Activated T-helper 2 cell treated with anti-CD3 and anti-CD28 coated beads, Interferon-gamma antibody, Interleukin-2, Interleukin-4, amounts not matched to agents 10 μg/mL and 5 μg/mL and 100 μg/mL, durations not matched to agents 14 hours and 24 hours and 36 hours (primary cell): ENCODE results near the gene ANTXR2. TPM values are rescaled to one million over a fixed set of nuclear protein-coding genes. Genes with fewer than 3 reads are reported as not detected.

Source experiments
- DNase-seq: peaks from one replicate; pipeline ENCODE4 v3.0.0; 2021; ENCODE audit warnings: low spot score
- H3K27ac Mint-ChIP-seq: one replicate; pipeline ENCODE4 v1.8.0; 2021; ENCODE audit warnings: mixed read lengths
- H3K27me3 Mint-ChIP-seq: one replicate; pipeline ENCODE4 v1.8.0; 2021; ENCODE audit warnings: low read depth, mixed read lengths
- H3K36me3 Mint-ChIP-seq: one replicate; pipeline ENCODE4 v1.8.0; 2021; ENCODE audit warnings: low read depth, mixed read lengths
- H3K4me1 Mint-ChIP-seq: one replicate; pipeline ENCODE4 v1.8.0; 2021; ENCODE audit warnings: low read depth, mixed read lengths
- H3K4me3 Mint-ChIP-seq: one replicate; pipeline ENCODE4 v1.8.0; 2021; ENCODE audit warnings: low read depth, mild to moderate bottlenecking, moderate library complexity, mixed read lengths
- H3K9me3 Mint-ChIP-seq: one replicate; pipeline ENCODE4 v1.8.0; 2021; ENCODE audit warnings: mixed read lengths
- intact Hi-C: fragments of 100-400 bp; cut with micrococcal nuclease; formaldehyde crosslinking; loops from one replicate; pipeline ENCODE4 v1.15.1; 2023
- total RNA-seq: library from RNA; stranded (reverse); gene quantifications from 2 replicates; pipeline ENCODE4 v1.2.3, GENCODE V29; 2022

Gene ANTXR2
- total RNA-seq, 1 donor from 2014 or later, result 3.2 TPM

DNA sequence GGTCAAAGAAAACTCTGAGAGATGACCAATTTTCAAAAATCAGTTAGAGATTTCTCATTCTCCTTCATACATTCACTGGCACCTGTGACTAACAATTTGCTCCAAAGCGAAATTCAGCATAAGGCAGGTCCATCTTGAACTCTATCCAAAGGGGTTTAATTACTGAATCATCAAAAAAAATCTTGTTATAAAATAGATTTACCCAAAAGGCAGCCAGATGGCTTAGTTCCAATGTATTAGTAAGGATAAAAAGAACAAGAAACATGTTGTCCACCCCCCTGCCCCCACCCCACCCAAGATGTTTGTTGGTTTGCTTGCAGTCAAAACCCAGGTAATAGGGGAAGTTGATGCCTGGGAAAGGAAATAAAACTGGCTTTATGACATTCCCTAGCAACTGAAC, 200.3 kb downstream of the ANTXR2 start:
- H3K4me3 Mint-ChIP-seq, result no peak overlapping the region
- H3K4me1 Mint-ChIP-seq, result no peaks in the 10 kb centered on the region
- no peak for DNase-seq
- H3K36me3 Mint-ChIP-seq, result no peaks in the 10 kb centered on the region
- peaks cover 2% of the 10 kb centered on the region for H3K9me3 Mint-ChIP-seq
- intact Hi-C loops, result no loop called here
- peaks cover 1% of the 10 kb centered on the region for H3K27me3 Mint-ChIP-seq
- H3K27ac Mint-ChIP-seq, result no peak overlapping the region

DNA sequence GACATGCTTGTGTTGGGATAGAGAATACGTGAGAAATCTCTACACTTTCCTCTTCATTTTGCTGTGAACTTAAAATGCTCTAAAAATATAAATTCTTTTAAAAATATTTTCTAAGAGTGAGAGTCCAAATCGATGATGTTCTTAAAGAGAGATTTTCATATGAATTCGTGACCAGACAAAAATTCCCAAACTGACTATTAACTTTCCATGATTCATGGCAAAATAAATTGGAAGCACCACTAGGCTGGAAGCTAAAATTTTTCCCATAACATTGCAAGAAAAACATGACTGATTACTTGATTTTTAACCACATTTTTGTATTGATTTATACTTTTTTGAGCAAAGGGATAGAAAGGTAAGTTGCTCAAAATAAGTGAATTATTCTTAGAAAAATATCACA, 201.1 kb downstream of the ANTXR2 start:
- H3K27me3 Mint-ChIP-seq, result peaks cover 1% of the 10 kb centered on the region
- H3K4me3 Mint-ChIP-seq, result no peak overlapping the region
- no peaks in the 10 kb centered on the region for H3K36me3 Mint-ChIP-seq
- H3K4me1 Mint-ChIP-seq, result no peaks in the 10 kb centered on the region
- no peaks in the 10 kb centered on the region for H3K9me3 Mint-ChIP-seq
- no peak overlapping the region for H3K27ac Mint-ChIP-seq
- intact Hi-C loops, result no loop called here
- DNase-seq, result no peak

DNA sequence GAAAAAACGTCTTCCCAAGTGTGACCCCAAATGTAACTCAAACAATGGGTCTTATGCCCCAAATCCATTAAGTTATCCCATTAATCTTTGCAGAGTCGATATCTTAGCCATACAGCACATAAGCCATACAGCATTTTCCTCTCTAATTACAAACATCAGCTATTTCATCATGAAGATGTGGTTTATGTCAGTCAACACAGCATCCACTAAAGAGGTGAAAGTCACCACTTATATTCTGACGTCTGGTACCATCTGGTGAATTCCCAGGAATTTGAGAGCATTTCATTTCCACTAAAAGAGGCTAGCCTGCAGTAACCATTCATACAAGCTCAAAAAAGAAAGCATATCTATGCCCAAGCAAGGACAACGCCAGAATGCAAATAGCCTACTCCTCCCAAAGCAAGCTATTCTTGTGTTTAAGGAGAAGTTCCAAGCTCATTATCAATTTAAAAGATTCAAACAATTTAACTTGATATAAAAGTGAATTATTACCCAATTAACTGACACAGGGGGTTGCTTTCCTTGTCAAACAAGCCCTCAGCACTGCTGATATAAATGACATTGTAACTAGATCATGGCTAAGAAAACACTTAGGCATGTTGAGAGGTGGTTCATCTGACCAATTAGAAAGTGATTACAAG, 203.3 kb downstream of the ANTXR2 start:
- DNase-seq, result no peak
- no peak overlapping the region for H3K27ac Mint-ChIP-seq
- intact Hi-C loops, result no loop called here
- no peaks in the 10 kb centered on the region for H3K36me3 Mint-ChIP-seq
- no peaks in the 10 kb centered on the region for H3K9me3 Mint-ChIP-seq
- peaks cover 1% of the 10 kb centered on the region for H3K27me3 Mint-ChIP-seq
- no peaks in the 10 kb centered on the region for H3K4me1 Mint-ChIP-seq
- no peak overlapping the region for H3K4me3 Mint-ChIP-seq

DNA sequence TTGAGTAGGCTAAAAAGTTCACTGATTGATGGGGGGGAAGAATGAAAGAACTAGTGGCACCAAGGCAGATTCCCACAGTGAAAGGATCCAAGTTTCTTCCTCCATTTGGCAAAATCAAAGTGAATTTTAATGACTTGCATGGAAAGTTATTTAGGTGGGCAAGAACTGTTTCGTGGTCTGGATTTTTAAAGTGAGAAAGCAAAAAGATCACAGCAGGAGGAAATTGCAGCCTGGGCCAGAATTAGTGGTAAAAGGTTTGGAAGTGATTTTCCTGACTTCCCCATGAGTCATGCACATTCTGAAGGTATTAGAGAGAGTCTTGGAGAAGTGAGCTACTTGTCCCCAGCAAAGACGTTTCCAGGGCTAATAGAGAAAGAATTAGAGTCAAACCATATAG, 207.8 kb downstream of the ANTXR2 start:
- H3K4me1 Mint-ChIP-seq, result no peaks in the 10 kb centered on the region
- DNase-seq, result no peak
- H3K4me3 Mint-ChIP-seq, result no peak overlapping the region
- H3K27me3 Mint-ChIP-seq, result peaks cover 1% of the 10 kb centered on the region
- intact Hi-C loops, result no loop called here
- H3K36me3 Mint-ChIP-seq, result no peaks in the 10 kb centered on the region
- H3K9me3 Mint-ChIP-seq, result no peaks in the 10 kb centered on the region
- H3K27ac Mint-ChIP-seq, result no peak overlapping the region

DNA sequence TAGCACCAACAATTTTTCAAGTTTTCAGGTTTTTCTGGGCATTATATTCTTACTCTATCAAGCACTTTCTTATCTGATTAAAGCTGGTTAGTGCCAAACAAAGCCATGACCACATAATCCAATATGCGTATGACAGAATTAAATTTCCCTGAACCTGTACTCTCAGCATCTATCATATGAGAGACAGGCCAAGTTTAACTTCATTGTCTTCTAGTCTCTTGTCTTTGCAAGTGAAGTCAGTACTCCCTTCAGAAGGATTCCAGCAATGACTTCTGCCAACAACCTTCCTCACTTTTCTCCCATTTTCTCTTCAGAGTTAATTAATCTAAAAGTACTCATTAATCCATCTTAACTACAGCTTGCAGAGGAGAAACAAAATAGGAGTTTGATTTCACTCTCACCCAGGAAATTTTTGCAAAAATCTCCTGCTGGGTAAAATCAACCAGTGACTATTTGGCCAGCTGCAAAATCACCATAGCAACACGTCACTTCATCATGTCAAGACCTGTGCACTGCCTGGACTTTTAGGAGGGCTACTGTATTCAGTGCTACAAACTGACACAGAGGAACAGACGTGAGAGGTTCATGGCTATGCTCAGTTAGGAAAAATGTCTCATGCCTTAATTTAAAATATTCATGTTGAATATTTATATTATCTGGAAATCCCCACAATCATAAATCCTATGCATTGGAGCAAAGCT, 208.4 kb downstream of the ANTXR2 start:
- Mint-ChIP-seq H3K36me3 (no peaks in the 10 kb centered on the region), H3K4me3 (no peak overlapping the region), H3K4me1 (no peaks in the 10 kb centered on the region), H3K27ac (no peak overlapping the region), H3K9me3 (no peaks in the 10 kb centered on the region), H3K27me3 (peaks cover 1% of the 10 kb centered on the region)
- intact Hi-C loops, result no loop called here
- no peak for DNase-seq

DNA sequence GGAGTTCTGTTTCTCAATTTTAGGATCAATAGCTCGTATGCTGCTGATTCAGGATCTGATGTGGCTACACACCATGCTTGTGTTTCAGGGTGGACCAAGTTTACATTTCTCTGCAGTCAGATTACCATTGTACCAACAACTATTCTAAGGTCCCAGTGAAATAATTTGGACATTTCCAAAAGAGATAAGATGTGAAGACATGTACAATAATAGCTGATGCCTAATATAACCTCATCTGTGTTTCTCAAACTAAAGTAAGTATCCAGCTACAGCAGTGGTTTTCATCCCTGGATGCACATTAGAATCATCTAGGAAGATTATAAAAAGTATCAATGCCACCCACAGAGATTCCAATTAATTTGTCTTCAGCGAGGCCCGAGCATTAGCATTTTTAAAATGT, 209.7 kb downstream of the ANTXR2 start:
- no peak for DNase-seq
- H3K4me1 Mint-ChIP-seq, result no peaks in the 10 kb centered on the region
- H3K9me3 Mint-ChIP-seq, result no peaks in the 10 kb centered on the region
- intact Hi-C loops, result no loop called here
- no peaks in the 10 kb centered on the region for H3K36me3 Mint-ChIP-seq
- H3K4me3 Mint-ChIP-seq, result no peak overlapping the region
- H3K27me3 Mint-ChIP-seq, result no peaks in the 10 kb centered on the region
- no peak overlapping the region for H3K27ac Mint-ChIP-seq

DNA sequence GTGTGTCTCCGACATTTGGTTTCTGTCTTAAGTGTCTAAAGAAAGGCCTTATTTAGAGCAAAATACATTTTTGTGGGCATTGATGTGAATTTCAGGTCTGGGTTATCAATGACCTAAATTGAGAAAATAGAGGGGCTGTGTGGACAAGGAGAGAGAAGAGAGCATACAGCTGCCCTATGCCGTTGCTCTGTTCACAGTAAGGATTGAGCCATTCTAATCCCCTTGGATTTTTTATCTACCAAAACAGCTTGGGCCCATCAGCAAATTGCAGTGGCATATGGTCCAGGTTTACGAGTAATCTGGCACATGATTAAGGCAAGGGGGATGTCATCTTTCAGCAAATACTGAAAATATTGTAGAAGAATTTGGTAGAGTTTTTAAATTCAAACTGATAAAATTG, 210.2 kb downstream of the ANTXR2 start:
- intact Hi-C loops, result no loop called here
- no peak overlapping the region for H3K4me3 Mint-ChIP-seq
- H3K36me3 Mint-ChIP-seq, result no peaks in the 10 kb centered on the region
- no peaks in the 10 kb centered on the region for H3K4me1 Mint-ChIP-seq
- H3K9me3 Mint-ChIP-seq, result no peaks in the 10 kb centered on the region
- H3K27me3 Mint-ChIP-seq, result no peaks in the 10 kb centered on the region
- H3K27ac Mint-ChIP-seq, result no peak overlapping the region
- DNase-seq, result no peak

DNA sequence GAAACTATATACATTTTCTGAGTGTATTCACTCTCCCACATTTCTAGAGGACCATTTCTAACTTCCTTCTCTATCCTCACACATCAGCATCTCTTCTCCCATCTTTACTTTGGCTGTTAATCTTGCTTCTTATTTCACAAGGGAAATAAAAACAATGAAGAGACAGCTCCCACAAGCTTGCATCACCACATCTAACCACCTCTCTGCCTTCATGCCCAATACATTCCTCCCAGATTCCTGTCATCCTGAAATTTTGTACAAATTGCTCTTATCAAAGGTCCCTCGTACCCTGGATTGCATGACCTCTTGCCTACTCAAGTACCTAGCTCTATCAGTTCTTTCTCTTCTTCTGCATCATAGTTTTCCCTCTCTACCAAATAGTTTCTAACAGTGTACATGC, 215.2 kb downstream of the ANTXR2 start:
- intact Hi-C loops, result no loop called here
- Mint-ChIP-seq H3K4me3 (no peak overlapping the region), H3K9me3 (no peaks in the 10 kb centered on the region)

DNA sequence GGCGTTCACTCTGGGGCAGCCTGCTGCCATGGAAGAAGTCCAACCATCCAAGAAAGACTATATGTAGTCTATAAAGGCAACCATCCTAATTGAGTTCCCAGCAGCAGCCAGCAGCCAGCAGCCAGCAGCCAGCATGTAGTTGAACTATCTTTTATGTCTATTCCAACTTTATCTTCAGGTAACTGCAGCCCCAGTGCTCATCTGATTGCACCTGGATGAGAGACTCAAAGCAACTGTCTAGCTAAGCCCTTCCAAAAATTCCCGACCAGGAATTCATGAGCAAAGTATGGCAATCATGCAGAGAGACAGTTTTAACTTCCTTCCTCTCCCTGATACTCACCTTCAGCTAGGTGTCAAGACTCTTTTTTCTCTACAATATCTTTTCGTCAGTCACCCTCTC, 216.8 kb downstream of the ANTXR2 start:
- H3K36me3 Mint-ChIP-seq, result no peaks in the 10 kb centered on the region
- H3K27me3 Mint-ChIP-seq, result no peaks in the 10 kb centered on the region
- no peaks in the 10 kb centered on the region for H3K4me1 Mint-ChIP-seq
- H3K9me3 Mint-ChIP-seq, result no peaks in the 10 kb centered on the region
- H3K4me3 Mint-ChIP-seq, result no peak overlapping the region
- no peak overlapping the region for H3K27ac Mint-ChIP-seq
- no peak for DNase-seq
- intact Hi-C loops, result no loop called here

More for the DNA sequence above, 215.2 kb downstream of the ANTXR2 start:
- H3K4me1 Mint-ChIP-seq, result no peaks in the 10 kb centered on the region
- no peak for DNase-seq
- no peak overlapping the region for H3K27ac Mint-ChIP-seq
- H3K36me3 Mint-ChIP-seq, result no peaks in the 10 kb centered on the region
- no peaks in the 10 kb centered on the region for H3K27me3 Mint-ChIP-seq

DNA sequence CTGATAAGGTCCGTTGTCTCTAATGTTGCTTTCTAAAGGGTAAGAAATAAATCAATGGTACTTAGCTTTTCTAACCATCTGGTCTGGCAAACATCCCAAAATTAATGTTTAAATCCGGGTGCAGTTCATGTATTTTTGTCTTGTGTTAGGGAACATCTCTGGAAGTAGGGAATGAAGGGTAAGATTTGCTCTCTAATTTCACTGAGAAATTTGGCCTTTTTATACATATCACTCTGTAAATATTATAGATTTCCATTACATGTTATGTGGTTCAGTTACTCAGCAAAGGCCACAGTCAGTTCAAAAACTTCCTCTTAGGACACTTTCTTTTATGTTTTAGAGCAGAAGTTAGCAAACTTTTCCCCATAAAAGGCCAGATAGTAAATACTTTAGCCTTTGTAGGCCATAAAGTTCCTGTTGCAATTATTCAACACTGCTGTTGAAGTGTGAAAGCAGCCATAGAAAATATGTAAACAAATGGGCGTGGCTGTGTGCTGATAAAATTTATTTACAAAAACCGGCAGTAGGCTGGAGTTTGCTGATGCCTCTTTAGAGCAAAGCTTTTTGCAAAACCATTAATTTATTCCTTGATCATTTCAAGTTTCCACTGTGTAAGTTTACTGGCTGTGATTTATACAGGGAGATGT, 218.1 kb downstream of the ANTXR2 start:
- intact Hi-C loops, result no loop called here
- Mint-ChIP-seq H3K4me1 (no peaks in the 10 kb centered on the region), H3K27ac (no peak overlapping the region), H3K36me3 (no peaks in the 10 kb centered on the region), H3K27me3 (no peaks in the 10 kb centered on the region), H3K4me3 (no peak overlapping the region), H3K9me3 (no peaks in the 10 kb centered on the region)
- no peak for DNase-seq

DNA sequence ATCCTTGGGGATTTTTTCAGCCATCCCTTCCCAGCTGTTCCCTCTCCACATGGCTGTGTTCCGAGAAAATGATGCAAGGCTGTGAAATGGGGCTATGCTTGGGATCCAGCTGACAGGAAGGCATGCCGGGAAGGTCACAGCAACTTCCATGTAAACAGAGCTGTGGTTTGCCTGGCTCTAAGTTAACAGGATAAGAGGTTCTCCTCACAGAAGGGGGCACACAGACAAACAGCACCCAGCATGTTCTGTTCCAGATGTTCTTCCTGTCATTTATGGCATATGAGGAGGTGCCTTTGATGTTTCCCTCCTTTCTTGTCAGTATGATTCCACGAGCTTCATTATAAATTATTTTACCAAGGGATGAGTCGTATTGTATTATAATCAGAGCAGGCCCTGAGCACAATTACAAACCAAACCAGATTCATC, 220.7 kb downstream of the ANTXR2 start:
- H3K4me1 Mint-ChIP-seq, result no peaks in the 10 kb centered on the region
- H3K9me3 Mint-ChIP-seq, result no peaks in the 10 kb centered on the region
- no peak overlapping the region for H3K4me3 Mint-ChIP-seq
- no peak for DNase-seq
- H3K27ac Mint-ChIP-seq, result no peak overlapping the region
- intact Hi-C loops, result no loop called here
- no peaks in the 10 kb centered on the region for H3K36me3 Mint-ChIP-seq
- no peaks in the 10 kb centered on the region for H3K27me3 Mint-ChIP-seq

DNA sequence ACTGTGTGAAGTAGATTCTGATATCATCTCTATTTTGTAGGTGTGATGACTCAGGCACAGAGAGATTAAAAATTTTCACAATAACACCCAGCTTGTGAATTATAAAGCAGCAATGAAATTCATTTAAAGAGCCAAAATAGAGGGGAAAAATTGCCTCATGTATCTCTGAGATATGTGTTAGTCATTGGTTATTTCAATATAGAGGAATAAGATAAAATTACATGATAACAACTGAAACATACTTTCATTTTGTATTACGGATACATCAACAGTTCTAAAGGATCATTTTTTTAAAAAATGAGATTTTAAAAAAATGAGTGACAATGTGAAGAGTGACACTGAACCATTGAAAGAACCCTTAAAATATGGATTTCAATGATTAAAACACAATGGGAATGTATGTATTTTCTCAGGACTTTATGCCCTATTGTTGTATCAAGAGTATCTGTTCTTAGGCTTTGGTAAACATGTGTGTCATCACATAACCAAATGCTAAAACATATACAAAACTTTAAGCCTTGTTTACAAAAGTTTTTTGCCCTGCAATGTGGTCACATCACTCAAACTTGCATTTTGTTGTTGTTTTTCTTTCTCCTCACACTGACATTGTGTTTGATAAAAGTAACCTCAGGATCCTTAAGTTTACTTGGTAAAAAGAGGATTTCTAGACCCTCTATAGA, 221.3 kb downstream of the ANTXR2 start:
- Mint-ChIP-seq H3K27me3 (no peaks in the 10 kb centered on the region), H3K4me3 (no peak overlapping the region), H3K36me3 (no peaks in the 10 kb centered on the region), H3K27ac (no peak overlapping the region), H3K4me1 (no peaks in the 10 kb centered on the region), H3K9me3 (no peaks in the 10 kb centered on the region)
- intact Hi-C loops, result no loop called here
- no peak for DNase-seq
